HG03432 (cell line): Measurements from ENCODE around the gene LSM5.
"Not testable (repeated sequence)": the region's sequence is repeated elsewhere in the genome, so short reads cannot be mapped to it uniquely, and the experiment has no call there.

Source experiments
- ATAC-seq: cut with Tn5 transposase; IDR thresholded peaks from one replicate; pipeline ENCODE4 v1.9.1; 2021; ENCODE audit warnings: mild to moderate bottlenecking, moderate library complexity; ENCODE audit not compliant: unreplicated experiment

LSM5 gene

DNA sequence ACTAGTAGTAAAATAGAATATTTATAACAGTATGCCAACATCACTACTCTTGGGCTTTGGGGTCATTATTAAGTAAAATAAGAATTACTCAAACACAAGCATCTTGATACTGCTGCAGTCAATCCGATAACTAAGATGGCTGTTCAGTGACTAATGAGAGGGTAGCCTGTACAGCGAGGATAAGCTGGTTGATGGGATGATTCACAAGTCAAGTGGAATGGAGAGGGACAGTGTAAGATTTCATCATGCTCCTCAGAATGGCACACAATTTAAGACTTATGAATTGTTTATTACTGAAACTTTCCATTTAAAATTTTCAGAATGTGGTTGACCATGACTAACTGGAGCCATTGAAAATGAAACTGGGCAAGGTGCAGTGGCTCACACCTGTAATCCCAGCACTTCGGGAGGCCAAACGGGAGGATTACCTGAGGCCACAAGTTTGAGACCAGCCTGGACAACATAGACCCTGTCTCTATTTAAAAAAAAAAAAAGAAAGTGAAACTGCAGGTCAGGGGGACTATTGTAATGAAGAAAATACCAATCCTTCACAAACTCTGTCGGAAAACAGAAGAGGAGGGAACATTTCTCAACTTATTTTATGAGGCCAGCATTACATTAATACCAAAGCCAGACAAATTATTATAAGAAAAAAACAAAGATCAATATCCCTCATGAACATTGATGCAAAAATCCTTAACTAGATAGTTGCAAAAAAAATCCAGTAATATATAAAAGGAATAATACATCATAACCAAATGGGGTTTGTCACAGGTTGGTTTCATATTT is 16.3 kb upstream of the LSM5 start:
- peak; percentile 69 for ATAC-seq

DNA sequence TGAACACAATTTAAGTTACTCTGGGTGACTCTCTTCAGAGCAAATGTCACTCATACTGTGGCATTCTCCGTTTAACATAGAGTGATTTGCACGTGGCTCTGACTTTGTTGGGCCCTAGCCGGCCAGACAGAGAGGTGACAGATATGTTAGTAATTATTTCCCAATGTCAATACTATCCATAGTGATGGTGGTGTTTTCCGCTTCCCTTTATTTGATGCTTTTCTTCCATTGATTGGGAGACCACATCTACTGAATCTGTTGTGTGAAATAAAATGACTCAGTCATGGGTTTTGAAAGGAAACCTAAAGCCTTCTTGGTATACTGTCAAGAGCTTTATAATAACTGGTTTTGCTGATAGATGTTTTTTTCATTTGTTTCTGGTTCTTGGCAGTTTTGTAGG is 12.5 kb upstream of the LSM5 start:
- ATAC-seq, result no peak

GRCh38 chr7:32501522-32501921 is 11.3 kb upstream of the LSM5 start:
- ATAC-seq, result no peak

GRCh38 chr7:32500922-32501341 is 10.8 kb upstream of the LSM5 start:
- peak; percentile 78 for ATAC-seq

- not testable (repeated sequence) for ATAC-seq
These were observed 10.0 kb upstream of the LSM5 start for GRCh38 chr7:32500216-32500615.

GRCh38 chr7:32499755-32500154 is 9.6 kb upstream of the LSM5 start:
- not testable (repeated sequence) for ATAC-seq

GRCh38 chr7:32496052-32496813 is 6.1 kb upstream of the LSM5 start:
- no peak for ATAC-seq

- peak; percentile 97 for ATAC-seq
These were observed 5.3 kb upstream of the LSM5 start, which contains the start of gene AVL9 for GRCh38 chr7:32495298-32496051. AVL9 (plus strand) TSS chr7:32495489; CDS start chr7:32495710, 221 bp downstream.

- ATAC-seq, result peak; percentile 10
These were observed 4.7 kb upstream of the LSM5 start for GRCh38 chr7:32494946-32495297.

DNA sequence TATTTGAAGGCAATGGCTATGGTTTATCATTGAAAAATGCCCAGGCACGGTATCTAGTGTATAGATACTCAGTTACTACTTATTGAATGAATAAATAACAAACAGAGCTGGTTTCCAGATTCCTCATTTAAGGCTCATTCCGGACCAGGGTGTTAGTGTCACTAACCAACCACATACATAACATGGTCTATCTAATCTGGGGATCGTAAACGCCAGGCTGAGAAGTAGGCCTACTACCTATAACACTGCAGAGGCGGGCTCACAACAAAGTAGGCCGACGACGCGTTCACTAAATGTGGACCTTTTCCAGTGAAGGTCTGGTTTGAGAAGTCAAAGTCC is 423 bp downstream of the LSM5 start:
- peak; percentile 34 for ATAC-seq

DNA sequence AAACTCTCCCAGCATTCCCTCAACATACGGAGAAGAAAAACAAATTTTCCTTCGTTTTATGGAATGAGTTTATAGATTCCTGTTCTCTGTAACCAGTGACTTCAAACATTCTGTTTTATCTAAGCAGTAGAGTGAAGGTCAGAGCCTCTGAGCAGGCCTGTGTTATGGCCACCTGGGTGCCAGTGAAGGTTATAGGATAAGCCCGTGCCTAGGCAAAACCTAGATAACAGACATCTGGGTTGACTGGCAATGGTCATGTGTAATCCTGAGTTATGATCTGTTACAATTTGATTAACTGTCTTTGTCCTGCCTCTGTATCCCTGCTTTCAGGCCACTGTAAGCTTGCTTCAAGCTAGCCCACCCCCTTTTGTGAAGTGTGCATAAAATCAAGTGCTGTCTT is 8.3 kb downstream of the LSM5 start:
- ATAC-seq, result no peak

DNA sequence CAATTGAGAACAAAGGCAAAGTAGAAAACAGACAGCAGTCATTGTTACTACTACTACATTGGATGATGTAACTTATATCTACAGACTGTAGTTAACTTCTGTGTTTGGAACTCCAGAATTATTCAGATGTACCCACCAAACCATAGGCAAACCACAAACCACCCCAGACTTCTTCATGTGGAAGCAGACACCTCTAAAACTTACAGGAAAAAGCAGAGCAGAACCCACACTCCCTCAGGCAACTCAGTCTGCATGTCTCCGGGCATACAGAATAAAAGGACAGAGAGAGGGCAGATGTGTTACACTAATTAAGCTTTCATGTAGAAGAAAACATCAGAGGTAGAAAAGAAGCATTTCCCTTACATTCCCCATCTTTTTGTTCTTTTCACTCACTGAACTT is 9.0 kb downstream of the LSM5 start:
- no peak for ATAC-seq

DNA sequence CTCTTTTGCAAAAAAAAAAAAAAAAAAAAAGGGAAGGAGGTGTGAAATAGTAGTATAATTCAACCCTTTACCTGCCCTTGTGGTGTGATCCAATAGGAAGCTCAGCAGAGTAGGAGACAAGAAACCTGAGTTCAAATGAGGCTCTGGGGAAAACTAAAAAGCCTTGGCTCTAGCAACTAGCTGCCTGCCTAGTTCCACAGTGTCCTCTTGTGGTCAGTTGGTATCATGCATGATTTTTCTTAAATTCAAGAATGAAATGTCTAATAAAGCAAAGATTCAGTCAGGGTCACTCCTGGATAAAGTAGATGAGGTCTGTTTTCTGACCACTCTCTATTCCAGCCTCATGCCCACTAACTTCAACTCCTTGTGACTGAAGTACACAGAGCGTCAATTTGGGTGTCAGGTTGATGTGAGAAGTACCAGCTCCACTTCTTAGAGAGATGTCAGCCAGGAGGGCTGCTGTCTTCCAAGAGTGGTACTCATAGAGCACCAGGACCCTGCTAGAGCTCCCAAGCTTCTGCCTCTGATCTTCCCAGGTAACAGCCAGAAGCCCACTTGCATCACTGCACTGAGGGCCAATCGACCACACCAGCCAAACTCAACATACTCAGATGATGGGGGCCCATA is 10.5 kb downstream of the LSM5 start:
- ATAC-seq, result peak; percentile 46

- ATAC-seq, result no peak
These were observed 12.6 kb downstream of the LSM5 start for GRCh38 chr7:32477649-32477980.

- ATAC-seq, result no peak
These were observed 13.1 kb downstream of the LSM5 start for GRCh38 chr7:32476816-32477648.

DNA sequence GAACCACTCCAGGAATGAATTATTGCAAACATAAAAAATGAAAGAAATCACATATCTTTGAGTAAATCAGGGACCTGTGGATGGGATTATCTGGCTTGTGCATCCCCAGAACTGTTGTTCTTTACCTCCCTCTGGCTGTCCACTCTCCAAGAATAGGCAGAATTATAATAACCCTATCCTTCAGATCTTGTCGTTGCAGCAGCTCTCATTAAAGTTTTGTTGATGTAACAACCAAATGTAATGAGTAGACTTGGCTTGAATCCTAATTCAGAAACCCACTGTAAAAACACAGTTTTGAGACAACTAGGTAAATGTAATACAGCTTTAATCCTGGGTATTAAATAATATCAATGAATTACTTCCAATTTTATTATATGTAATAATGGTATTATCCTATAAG is 16.2 kb downstream of the LSM5 start:
- no peak for ATAC-seq

DNA sequence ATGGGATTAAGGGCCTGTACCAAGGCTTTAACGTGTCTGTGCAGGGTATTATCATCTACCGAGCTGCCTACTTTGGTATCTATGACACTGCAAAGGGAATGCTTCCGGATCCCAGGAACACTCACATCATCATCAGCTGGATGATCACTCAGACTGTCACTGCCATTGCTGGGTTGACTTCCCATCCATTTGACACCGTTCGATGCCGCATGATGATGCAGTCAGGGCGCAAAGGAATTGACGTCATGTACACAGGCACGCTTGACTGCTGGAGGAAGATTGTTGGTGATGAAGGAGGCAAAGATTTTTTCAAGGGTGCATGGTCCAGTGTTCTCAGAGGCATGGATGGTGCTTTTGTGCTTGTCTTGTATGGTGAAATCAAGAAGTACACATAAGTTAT is 18.2 kb downstream of the LSM5 start:
- ATAC-seq, result no peak

- ATAC-seq, result no peak
These were observed 19.3 kb downstream of the LSM5 start for GRCh38 chr7:32470871-32471270.

DNA sequence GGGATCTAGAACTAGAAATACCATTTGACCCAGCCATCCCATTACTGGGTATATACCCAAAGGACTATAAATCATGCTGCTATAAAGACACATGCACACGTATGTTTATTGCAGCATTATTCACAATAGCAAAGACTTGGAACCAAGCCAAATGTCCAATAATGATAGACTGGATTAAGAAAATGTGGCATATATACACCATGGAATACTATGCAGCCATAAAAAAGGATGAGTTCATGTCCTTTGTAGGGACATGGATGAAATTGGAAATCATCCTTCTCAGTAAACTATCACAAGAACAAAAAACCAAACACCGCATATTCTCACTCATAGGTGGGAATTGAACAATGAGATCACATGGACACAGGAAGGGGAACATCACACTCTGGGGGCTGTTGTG is 20.2 kb downstream of the LSM5 start:
- ATAC-seq, result not testable (repeated sequence)

GRCh38 chr7:32464641-32465416 is 25.4 kb downstream of the LSM5 start:
- not testable (repeated sequence) for ATAC-seq
